Measurements from ENCODE around the gene ENPP4. TPM values are rescaled to one million over a fixed set of nuclear protein-coding genes. Genes with fewer than 3 reads are reported as not detected.
A peak's percentile ranks its signal among the peaks of the same experiment; 100 is the strongest.

The ENPP4 gene
- total RNA-seq, 1 donor from 2014 or later: 3.3 TPM

GRCh38 chr6:46170357-46171289, 40.8 kb downstream of the ENPP4 start, which contains the start of gene ENPP5:
ENPP5 (minus strand) TSS chr6:46170980; CDS start chr6:46168262, 2,718 bp downstream.
- Mint-ChIP-seq H3K9me3 (no peaks in the 10 kb centered on the region), H3K36me3 (ENCODE audit: low read depth) (no peaks in the 10 kb centered on the region), H3K4me3 (peak within 1 kb of the TSS; percentile 91), H3K27me3 (ENCODE audit: low read depth) (peaks cover 50% of the 10 kb centered on the region), H3K27ac (ENCODE audit: unreplicated experiment) (no peak within 1 kb of the TSS), H3K4me1 (peaks cover 7% of the 10 kb centered on the region)
- peak; percentile 58 for DNase-seq (ENCODE audit: low read depth, low spot score)
- no peak for TF ChIP-seq CTCF (conservative IDR thresholded peaks at IDR 0.05)

DNA sequence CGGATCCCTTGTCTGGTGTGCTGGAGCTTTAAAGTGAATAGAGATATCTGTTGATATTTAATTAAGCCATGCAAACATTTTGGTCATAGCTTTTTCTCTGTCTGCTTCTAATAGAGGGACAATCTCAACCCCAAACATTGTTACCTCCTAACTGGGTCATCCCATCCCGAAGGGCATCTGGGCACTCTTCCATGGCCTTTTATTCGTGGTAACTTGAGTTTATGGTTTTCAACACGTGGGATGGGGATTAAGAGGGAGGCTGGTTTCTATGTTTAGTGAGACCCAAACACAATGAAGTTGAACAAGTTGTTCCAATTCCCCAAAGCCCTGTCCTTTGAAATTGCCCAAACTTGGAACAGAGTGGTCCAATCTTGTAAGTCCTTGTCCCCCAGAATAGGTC, 42.4 kb downstream of the ENPP4 start:
- Mint-ChIP-seq H3K36me3 (ENCODE audit: low read depth) (no peaks in the 10 kb centered on the region), H3K27ac (ENCODE audit: unreplicated experiment) (no peak overlapping the region)
- DNase-seq (ENCODE audit: low read depth, low spot score): no peak

GRCh38 chr6:46174904-46175303, 45.1 kb downstream of the ENPP4 start:
- Mint-ChIP-seq H3K4me3 (no peak overlapping the region), H3K27me3 (ENCODE audit: low read depth) (peaks cover 50% of the 10 kb centered on the region), H3K9me3 (no peaks in the 10 kb centered on the region), H3K36me3 (ENCODE audit: low read depth) (no peaks in the 10 kb centered on the region), H3K27ac (ENCODE audit: unreplicated experiment) (no peak overlapping the region), H3K4me1 (peaks cover 6% of the 10 kb centered on the region)
- no peak for TF ChIP-seq CTCF (conservative IDR thresholded peaks at IDR 0.05)
- DNase-seq (ENCODE audit: low read depth, low spot score): no peak

More for the DNA sequence above, 42.4 kb downstream of the ENPP4 start:
- H3K9me3 Mint-ChIP-seq: no peaks in the 10 kb centered on the region
- no peak for TF ChIP-seq CTCF (conservative IDR thresholded peaks at IDR 0.05)
- H3K4me1 Mint-ChIP-seq: peaks cover 7% of the 10 kb centered on the region
- H3K27me3 Mint-ChIP-seq (ENCODE audit: low read depth): peaks cover 47% of the 10 kb centered on the region
- H3K4me3 Mint-ChIP-seq: peak overlapping the region; percentile 18

DNA sequence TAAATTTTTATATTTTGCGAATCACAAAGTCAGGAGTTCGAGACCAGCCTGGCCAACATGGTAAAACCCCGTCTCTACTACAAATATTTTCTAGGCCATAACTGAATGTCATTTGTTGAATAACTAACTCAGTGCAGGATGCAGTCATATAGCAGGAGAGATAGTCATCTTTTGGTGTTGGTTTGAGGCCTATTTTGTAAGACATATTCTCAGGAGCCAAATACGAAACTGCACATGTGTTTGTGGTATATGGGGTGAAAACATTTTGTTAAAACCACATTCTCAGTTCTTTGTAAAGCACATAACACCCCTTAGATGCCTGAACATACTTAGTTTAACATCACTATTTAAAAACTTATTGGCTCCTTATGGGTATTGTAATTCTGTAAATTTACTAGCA, 45.7 kb downstream of the ENPP4 start:
- no peak for TF ChIP-seq CTCF (conservative IDR thresholded peaks at IDR 0.05)
- Mint-ChIP-seq H3K27ac (ENCODE audit: unreplicated experiment) (no peak overlapping the region), H3K4me1 (peaks cover under 1% of the 10 kb centered on the region), H3K9me3 (no peaks in the 10 kb centered on the region), H3K36me3 (ENCODE audit: low read depth) (no peaks in the 10 kb centered on the region), H3K27me3 (ENCODE audit: low read depth) (peaks cover 44% of the 10 kb centered on the region), H3K4me3 (no peak overlapping the region)
- DNase-seq (ENCODE audit: low read depth, low spot score): no peak

GRCh38 chr6:46175976-46176375, 46.2 kb downstream of the ENPP4 start:
- Mint-ChIP-seq H3K4me3 (no peak overlapping the region), H3K27ac (ENCODE audit: unreplicated experiment) (no peak overlapping the region), H3K36me3 (ENCODE audit: low read depth) (no peaks in the 10 kb centered on the region), H3K4me1 (no peaks in the 10 kb centered on the region), H3K9me3 (no peaks in the 10 kb centered on the region), H3K27me3 (ENCODE audit: low read depth) (peaks cover 41% of the 10 kb centered on the region)
- TF ChIP-seq CTCF (conservative IDR thresholded peaks at IDR 0.05): no peak
- no peak for DNase-seq (ENCODE audit: low read depth, low spot score)

Data from neural crest cell (in vitro differentiated cells).